ENCODE measurements around the gene CLDN7.

GRCh38 chr17:7279448-7279847, 17.2 kb upstream of the CLDN7 start:
- TF ChIP-seq EZH2 (IDR thresholded peaks at IDR 0.05; ENCODE audit: low read length) (no peak), CTCF (optimal IDR thresholded peaks at IDR 0.05 in 1 of 3, IDR thresholded peaks at IDR 0.05 in 1 of 3, conservative IDR thresholded peaks at IDR 0.05 in 1 of 3; ENCODE audit: extremely low read depth in 1 of 3, insufficient read depth in 2 of 3, low read length in 3 of 3) (no peak)
